HG02840 (cell line): ENCODE results near the gene NRXN2.

Source experiments
- ATAC-seq: cut with Tn5 transposase; IDR thresholded peaks from one replicate; pipeline ENCODE4 v1.9.1; 2021; ENCODE audit warnings: mild to moderate bottlenecking, moderate library complexity, moderate number of reproducible peaks; ENCODE audit not compliant: unreplicated experiment, low FRiP score

Gene NRXN2

GRCh38 chr11:64582885-64583284 lies 140.1 kb downstream of the NRXN2 start:
- no peak for ATAC-seq

- ATAC-seq = no peak
Measured at GRCh38 chr11:64581057-64581523, 141.9 kb downstream of the NRXN2 start.

DNA sequence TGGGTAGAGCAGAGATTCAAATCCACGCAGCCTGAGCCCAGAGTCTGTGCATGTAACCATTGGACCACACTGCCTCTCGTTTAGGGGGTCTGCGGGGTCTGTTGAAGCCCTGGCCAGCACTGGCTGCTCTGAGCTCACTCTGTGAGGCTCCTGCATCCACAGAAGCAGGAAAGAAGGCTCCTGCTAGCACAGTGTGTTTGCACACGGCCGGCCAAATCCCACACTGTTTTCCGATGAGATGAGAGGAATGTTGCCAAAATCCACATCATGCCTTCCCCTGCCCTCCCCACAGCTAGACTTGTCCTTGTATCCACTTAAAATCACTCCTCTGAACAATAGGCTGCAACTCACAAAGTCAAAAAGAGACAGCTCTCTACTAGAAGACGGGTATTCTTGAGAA lies 142.6 kb downstream of the NRXN2 start:
- no peak for ATAC-seq

DNA sequence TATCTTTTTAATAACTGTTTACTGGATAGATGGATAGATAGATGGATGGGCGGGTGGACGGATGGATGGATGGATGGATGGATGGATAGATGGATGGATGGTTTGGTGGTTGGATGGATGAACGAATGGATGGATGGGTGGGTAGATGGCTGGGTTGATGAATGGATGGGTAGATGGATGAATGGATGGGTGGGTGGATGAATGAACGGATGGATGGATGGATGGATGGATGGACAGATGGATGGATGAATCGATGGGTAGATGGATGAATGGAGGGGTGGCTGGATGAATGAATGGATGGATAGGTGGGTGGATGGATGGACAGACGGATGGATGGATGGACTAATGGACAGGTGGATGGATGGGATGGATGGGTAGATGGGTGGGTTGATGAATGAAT lies 145.8 kb downstream of the NRXN2 start:
- ATAC-seq = no peak

DNA sequence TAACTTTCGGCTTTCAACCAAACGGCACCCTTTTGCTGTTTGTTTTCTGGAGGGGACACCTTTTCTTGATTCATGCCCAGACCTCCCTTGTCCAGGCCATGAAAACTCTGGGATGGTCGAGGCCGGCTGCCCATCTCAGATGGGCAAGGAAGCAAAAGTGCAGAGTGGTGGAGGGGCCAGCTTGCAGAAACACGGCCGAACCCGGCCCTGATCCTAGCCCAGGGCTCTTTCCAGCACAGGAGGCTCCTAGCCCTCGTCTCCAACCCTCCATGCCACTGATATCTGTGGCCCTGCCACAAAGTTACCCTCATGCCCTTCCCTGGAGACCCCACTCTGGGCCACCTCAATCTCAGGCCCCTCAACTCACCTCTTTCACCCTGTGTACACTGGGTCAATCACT lies 150.9 kb downstream of the NRXN2 start:
- ATAC-seq = no peak

GRCh38 chr11:64571410-64572091 lies 151.4 kb downstream of the NRXN2 start:
- no peak for ATAC-seq

DNA sequence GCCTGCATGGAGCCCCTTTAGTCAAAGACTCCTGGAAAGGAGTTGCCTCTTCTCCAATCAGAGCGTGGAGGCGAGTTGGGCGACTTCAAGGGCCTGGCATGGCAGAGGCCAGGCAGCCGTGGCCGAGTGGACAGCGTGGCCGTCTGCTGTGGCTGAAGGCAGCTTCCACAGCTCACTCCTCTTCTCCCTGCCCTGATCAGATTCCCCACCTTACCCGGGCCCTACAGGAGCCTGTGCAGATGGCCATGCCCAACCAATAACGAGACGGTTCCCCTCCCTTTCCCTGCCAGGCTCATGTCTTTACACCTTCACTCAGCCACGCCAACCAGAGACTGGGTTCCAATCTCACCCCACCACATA lies 152.0 kb downstream of the NRXN2 start:
- ATAC-seq = no peak

DNA sequence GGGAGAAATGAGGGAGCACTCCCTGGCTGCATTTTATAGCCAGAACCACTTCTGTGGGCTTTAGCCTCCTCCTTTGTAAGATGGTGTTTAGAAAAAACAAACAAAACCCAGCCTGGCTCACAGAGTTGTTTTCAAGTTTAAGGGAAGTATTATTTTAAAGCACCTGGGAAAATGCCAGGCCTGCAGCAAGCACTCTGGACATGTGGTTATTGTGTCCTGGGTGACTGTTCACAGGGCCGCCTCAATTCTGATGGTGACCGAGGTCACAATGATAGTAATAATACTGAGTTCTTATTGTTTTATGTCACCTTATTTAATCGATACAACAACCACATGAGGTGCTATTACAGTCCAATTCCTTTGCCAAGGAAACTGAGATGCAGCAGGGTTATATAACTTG lies 152.7 kb downstream of the NRXN2 start:
- no peak for ATAC-seq

DNA sequence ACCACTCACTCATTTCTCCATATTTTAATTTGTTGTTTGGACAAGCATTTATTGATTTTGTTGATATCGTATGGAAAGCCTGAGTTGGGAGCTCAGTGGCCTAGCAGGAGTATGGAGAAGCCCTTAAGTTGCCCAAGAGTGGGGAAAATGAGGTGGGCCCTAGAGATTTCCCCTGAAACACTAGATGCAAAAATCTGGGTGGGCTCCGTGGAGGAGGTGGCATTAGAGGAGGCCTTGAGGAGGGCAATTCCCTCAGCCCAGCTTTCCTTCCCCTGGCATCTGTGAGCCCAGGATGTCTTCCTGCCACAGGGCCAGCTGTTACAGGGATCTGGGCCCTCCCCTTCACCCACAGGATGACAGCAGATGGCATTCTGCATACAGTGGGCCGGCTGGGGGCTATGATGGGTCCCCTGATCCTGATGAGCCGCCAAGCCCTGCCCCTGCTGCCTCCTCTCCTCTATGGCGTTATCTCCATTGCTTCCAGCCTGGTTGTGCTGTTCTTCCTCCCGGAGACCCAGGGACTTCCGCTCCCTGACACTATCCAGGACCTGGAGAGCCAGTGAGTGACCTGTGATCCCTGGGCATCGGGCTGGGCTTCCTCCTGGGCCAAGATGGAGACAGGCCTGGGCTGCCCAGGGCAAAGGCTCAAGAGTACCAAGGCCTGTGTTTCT lies 153.6 kb downstream of the NRXN2 start:
- ATAC-seq = no peak

GRCh38 chr11:64568584-64569140 lies 154.3 kb downstream of the NRXN2 start:
- no peak for ATAC-seq

DNA sequence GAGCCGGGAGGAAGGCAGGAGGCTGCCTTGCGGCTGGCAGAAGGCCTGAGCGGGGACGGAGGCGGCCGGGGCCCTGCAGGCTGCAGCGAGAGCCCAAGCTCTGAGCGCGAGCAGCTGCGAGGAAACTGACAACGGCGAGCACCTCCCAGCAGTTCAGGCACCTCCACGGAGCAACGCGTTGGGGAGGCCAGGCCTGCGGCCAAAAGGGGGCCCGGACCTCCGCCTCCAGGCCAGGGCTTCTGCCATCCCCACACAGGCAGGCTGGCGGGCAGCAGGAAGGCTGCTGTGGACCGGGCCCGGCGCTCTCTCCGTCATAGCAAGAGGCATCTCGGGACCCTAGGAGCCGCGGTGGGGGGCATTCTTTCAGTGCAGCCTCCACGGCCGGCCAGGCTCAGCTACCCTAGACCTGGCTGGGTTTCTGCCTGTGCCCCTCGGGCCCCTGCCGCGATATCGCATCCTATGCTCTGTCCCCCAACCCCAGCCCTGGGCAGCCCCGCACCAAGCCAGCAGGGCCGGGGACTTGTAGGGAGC lies 154.9 kb downstream of the NRXN2 start:
- ATAC-seq = no peak

GRCh38 chr11:64566915-64567891 lies 155.8 kb downstream of the NRXN2 start:
- ATAC-seq = no peak

GRCh38 chr11:64566042-64566914 lies 156.7 kb downstream of the NRXN2 start:
- ATAC-seq = no peak

- ATAC-seq = no peak
Measured at GRCh38 chr11:64564947-64565889, 157.8 kb downstream of the NRXN2 start.

DNA sequence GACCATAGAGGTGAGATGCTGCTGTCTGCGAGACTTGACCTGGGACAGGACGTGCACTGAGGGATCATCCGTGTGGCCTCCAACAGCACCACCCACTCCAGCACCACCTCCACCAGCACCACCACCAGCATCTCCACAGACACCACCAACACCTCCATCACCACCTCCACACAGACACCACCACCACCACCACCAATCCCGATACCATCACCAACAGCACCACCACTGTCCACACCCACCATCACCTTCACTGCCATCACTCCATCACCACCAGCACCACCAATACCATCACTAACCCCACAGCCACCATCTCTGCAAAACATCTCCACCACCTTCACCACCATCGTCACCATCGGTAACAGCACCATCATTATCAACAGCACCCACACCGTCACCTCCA lies 158.6 kb downstream of the NRXN2 start:
- ATAC-seq = no peak

DNA sequence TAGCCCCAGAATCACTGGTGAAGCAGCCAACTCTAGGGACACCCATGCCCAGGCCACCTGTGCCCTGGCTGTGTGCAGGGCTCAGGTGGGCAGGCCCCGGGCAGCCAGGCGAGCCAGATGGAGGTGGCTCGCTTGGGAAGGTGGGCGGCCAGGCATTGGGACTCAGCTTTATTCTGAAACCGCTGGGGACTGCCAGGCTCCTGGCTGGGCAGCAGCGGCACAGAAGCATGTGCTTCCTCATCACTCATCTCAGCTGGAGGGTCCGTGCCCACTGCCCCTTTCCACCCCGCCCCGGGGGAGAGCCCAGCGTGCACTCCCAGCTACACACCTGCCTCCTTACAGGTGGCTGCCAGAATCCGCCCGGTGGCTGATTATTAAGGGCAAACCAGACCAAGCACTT lies 159.0 kb downstream of the NRXN2 start:
- ATAC-seq = no peak

- no peak for ATAC-seq
Measured at GRCh38 chr11:64562723-64563351, 160.2 kb downstream of the NRXN2 start.
